Measurements from ENCODE around the gene UMODL1.

The UMODL1 gene

DNA sequence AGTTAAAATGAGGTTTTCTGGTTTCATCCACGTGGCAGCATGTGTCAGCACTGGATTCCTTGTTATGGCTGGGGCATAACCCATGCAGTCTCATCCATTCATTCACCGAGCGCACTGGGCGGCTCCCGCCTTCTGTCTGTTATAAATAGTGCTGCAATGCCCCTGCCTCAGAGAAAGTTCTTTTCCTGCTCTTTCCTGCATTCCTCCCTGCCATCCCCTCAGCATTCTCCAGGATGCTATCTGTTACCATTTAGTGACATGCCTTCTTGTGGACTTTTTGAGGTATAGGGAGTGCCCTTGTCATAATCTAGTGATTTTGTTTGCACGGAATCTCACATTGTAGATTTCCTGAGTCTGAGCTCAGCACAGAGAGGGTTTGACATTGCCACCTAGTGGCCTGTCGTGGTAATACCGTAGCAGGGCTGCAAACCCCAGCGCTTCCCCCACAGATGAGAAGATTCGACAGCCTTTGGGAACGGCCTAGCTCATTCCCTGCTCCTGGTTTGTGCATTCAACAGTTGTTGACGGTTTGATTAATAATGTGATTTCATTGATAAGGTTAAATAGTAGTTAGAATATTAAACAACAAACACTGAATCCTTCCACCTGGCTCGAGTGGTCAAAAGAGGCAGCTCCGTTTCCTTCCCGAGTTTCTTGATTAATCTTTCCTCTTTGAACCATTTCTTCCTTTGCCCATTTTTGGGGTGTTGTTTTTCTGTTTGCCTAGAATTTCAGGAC, 46.3 kb downstream of the UMODL1 start:
- peak; percentile 69 for DNase-seq

GRCh38 chr21:42117967-42118780, 47.1 kb downstream of the UMODL1 start:
- no peak for DNase-seq

DNA sequence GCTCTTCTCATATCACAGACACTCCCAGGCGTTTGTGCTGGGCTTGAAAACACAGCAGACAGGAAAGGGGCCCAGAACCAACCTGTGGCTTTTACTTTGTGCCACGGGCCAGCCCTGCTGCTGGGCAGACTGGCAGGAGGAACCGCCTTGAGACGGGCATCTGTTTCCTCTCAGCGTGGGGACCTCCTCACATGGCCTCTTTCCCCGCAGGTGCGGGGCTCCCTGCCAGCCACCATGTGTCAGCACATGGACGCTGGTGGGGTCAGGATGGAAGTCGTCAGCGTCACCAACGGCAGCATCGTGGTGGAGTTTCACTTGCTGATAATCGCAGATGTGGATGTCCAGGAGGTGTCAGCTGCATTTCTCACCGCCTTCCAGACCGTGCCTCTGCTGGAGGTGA, 47.8 kb downstream of the UMODL1 start:
- no peak for DNase-seq

DNA sequence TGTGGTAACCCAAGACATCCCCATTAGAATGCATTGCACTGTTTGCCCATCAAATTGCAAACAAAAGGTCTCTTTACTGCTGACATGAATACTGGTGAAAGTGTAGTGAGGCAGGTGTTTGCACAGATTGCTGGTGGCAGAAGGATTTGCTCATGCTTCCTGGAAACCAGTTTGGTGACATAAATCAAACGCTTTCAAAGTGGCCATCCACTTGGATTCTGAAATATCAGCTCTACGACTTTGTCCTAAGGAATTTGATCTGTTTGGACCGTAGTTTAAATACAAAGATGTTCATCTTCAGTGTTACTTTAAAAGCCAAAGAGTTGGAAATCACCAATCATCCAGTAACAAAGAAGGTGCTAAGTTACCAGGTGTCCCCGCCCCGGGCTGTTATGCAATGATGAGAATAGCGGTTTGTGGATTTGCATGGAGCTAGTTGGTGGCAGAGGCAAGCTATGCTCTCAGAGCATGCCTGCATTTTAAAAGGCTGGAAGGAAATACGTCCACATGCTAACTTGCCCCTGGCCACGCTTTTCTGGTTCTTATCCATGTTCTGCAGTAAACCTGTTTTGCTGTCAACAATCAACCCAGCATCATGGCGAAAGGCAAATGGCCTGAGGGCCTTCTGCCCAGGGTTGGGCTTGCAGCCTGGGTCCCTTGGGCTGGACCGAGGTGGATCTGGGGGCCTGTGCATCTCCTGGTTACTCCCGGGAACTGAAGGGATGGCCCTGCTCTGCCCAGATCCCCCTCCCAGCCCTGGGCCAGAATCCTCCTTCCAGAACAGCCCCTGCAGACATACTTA, 49.2 kb downstream of the UMODL1 start:
- DNase-seq = peak; percentile 85

DNA sequence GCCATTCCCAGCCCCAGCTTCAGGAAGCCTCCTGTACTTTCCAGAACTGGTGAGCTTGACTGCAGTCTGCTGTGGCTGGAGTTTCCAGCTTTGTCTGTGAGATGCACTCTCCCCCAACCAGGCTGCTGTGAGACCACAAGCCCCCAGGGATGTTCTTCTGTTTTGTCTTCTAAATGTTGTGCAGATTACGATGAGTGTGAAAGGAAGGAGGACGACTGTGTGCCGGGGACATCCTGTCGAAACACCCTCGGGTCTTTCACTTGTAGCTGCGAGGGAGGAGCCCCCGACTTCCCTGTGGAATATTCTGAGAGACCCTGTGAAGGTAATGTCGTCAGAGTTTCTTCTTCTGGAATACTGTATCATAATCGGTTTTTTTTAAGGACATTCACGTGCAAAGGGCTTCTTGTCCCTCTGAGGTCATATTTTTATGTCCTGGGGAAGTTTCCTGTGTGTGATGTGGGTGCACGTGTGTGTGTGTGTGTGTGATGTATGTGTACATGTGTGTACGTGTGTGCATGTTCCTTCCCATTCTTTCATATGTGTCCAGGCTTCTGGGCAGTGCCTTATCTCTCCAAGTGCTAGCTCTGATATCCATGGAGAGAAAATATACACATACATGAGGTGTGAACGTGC, 49.9 kb downstream of the UMODL1 start:
- no peak for DNase-seq

- no peak for DNase-seq
Observed at GRCh38 chr21:42121794-42122193, 50.7 kb downstream of the UMODL1 start.

- DNase-seq = no peak
Observed at GRCh38 chr21:42122398-42122797, 51.3 kb downstream of the UMODL1 start.

GRCh38 chr21:42122808-42123207, 51.7 kb downstream of the UMODL1 start:
- DNase-seq = no peak

DNA sequence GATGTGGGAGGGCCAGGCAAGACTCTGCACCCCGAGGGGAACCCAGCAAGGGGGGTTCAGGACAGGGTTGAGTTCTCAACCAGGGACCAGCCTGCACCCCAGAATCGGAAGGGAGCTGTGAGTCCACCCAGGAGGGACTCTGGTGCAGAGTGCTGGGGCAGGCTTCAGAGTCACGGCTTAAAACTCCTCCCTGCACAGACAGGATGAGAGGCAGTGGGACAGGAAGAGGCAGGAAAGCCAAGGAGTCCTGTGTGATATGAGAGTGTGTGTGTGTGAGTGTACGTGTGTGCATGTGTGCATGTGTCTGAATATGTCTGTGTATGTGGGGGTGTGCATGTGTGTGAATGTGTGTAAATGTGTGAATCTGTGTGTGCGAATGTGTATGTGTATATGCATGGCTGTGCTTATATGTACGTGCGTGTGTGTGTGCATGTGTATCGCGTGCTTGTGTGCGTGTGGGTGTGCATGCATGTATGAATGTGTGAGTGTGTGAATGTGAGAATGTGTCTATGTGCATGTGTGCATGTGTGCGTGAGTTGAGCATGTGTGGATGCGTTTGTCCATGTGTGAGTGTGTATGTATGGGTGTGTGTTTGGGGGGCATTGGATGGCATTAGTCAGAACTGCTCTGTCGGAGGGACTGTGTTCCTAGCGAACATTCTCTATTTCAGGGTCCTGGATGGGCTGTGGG, 52.2 kb downstream of the UMODL1 start:
- DNase-seq = no peak

DNA sequence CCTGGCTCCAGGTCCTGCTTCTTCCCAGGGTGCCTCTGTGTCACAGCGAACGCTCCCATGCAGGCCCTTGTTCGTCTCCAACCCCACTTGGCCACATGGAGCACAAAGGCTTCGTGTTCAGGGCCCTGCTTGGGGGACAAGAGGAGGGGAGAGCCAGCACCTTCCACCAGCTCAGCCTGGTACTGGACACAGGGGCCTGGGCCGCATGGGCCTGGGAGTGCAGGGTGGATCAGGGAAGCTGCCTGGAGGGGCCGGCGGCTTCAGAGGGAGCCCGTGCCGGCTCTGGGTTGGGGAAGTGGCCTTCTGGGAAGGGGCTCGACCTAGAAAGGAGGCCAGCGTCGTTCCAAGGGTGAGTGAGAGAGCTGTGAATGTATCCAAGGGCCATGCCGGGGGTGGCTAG, 53.0 kb downstream of the UMODL1 start:
- DNase-seq = no peak

DNA sequence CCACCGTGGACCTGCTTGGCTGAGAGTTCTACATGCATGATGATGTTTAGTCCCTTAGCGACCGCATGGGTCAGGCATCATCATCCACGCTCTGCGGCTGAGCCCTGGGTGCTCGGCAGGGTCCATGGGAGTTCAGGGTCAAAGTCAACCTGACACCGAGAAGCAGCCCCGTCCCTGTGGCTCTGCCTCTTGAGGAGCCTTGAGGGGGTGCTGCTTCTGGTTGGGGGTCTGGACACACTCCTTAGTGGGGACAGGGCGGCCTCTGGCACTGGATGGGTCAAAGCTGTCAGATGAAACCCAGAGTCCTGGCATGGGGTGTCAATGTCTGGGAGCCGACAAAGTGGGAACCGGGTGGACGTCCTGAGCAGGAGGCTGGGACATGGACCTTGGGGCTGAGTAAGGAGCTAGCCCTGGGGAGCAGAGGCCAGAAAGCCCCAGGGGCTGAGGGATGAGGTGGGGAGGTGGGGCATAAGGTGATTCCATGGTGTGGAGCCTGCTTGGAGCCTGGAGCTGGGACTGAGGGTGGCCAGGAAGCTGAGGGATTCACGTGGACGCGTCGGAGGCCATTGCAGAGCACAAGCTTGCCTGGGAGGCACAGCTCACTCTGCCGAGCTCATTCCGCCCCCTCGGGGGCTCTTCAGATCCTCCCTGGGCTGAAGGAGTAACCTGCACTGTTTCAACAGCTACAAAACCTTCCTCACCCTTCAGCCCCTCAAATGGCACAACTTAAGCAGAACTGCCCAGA, 53.9 kb downstream of the UMODL1 start:
- no peak for DNase-seq

DNA sequence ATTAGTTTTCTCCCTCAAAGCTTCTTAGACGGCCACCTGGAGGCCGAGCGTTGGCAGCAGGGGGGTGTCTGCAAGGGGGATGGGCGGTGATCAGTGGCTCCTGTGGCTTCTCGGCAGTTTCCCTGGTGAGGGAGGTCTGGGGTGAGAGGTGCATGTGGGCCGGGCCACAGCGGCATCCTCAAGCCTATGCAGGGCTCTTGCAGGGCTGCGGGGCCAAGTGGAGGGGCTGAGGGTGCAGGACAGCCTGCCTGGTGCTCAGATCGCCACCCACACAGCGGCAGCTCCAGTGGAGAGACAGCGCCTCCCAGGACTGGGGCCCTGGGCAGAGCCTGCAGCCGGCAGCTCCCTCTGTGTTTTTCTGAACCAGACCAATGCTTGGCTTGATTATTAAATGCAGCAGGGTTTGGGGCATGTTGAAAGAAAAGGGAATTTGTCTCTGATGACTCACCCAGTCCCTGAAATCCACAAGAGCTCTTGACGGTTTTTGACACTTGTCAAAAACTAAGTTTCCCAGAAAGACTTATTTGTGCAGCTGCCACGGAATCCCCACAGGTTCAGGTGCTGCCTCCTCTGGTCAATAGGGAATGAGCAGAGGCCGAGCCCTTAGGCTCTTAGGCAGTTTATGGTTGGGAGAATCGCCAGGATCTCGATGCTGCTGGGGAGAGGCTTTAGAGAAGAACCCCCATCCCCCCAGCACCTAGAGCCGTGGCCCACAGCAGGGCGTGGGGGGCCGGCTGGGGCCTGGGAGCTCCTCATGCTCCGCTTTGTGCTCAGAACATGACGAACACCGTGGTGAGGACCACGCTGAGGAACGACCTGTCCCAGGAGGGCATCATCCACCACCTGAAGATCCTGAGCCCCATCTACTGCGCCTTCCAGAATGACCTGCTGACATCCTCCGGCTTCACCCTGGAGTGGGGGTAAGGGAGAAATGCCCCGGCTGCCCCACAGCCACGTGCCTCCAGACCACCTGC, 54.7 kb downstream of the UMODL1 start:
- DNase-seq = no peak

- DNase-seq = no peak
Observed at GRCh38 chr21:42127164-42128150, 56.3 kb downstream of the UMODL1 start.

- DNase-seq = no peak
Observed at GRCh38 chr21:42129300-42130266, 58.5 kb downstream of the UMODL1 start.

DNA sequence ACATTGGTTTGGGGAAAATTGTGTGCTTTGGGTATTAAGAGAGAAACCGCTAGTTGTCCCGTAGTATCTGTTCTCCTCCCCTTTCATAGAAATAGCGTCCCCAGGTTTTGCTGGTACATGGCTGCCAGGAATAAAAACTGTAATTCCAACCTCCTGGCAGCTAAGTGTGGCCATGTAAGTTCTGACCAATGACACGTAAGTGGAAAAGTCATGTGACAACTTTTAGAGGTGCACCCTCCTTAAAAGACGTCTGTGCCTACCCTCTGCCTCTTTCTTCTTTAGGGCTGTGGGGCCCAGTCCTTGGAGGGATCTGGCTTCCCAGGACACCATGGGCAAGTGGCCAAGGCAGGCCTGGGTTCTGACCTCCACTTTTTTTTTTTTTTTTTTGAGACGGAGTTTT, 59.3 kb downstream of the UMODL1 start:
- no peak for DNase-seq

- DNase-seq = no peak
Observed at GRCh38 chr21:42132183-42132582, 61.1 kb downstream of the UMODL1 start.

DNA sequence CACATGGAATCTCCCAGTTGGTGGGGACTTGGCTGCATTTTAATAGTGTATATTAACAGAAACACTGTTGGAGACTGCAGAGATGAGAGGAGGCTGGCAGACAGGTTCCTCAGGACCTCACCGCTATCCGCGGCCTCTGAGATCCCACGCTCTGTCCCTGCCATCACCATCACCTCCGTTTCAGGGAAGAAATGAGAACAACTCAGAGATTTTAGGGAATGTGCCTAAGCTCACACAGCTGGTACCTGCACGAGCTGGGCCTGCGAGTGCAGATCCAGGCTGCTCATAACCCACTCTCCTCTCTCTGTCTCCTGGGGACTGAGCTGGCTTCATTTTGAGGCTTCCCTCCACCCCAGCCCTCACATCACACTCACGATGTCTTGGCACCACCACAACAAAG, 62.0 kb downstream of the UMODL1 start:
- DNase-seq = no peak

All from NCI-H1436 (cell line).